Measurements from ENCODE around the gene PTBP3.

DNA sequence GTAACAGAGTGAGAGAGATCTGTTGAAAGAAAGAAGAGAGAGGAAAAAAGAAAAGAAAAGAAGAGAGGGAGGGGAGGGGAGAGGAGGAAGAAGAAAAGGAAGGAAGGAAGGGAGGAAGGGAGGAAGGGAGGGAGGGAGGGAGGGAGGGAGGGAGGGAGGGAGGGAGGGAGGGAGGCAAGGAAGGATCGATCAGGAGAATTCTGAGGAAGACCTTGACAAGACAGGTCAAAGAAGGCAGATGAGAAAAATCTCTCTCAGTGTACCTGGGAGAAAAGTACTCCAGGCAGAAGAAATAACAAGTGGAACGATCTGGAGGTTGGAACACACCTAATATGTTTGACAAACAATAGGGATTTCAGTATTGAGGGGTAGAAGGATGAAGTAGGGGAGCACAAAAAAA lies 93.7 kb downstream of the PTBP3 start:
- TF ChIP-seq, protein P1, sequence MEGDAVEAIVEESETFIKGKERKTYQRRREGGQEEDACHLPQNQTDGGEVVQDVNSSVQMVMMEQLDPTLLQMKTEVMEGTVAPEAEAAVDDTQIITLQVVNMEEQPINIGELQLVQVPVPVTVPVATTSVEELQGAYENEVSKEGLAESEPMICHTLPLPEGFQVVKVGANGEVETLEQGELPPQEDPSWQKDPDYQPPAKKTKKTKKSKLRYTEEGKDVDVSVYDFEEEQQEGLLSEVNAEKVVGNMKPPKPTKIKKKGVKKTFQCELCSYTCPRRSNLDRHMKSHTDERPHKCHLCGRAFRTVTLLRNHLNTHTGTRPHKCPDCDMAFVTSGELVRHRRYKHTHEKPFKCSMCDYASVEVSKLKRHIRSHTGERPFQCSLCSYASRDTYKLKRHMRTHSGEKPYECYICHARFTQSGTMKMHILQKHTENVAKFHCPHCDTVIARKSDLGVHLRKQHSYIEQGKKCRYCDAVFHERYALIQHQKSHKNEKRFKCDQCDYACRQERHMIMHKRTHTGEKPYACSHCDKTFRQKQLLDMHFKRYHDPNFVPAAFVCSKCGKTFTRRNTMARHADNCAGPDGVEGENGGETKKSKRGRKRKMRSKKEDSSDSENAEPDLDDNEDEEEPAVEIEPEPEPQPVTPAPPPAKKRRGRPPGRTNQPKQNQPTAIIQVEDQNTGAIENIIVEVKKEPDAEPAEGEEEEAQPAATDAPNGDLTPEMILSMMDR (IDR thresholded peaks at IDR 0.05) = no peak
- TF ChIP-seq, protein P2, sequence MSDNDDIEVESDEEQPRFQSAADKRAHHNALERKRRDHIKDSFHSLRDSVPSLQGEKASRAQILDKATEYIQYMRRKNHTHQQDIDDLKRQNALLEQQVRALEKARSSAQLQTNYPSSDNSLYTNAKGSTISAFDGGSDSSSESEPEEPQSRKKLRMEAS (CRISPR knock-in tag; IDR thresholded peaks at IDR 0.05) = no peak
- no peak for TF ChIP-seq TEAD4 (CRISPR knock-in tag; IDR thresholded peaks at IDR 0.05)
- TF ChIP-seq, protein P3, sequence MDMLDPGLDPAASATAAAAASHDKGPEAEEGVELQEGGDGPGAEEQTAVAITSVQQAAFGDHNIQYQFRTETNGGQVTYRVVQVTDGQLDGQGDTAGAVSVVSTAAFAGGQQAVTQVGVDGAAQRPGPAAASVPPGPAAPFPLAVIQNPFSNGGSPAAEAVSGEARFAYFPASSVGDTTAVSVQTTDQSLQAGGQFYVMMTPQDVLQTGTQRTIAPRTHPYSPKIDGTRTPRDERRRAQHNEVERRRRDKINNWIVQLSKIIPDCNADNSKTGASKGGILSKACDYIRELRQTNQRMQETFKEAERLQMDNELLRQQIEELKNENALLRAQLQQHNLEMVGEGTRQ (CRISPR knock-in tag; IDR thresholded peaks at IDR 0.05) = no peak
- TF ChIP-seq ETV6 (CRISPR knock-in tag; IDR thresholded peaks at IDR 0.05) = no peak
- TF ChIP-seq ELF4 (CRISPR knock-in tag; IDR thresholded peaks at IDR 0.05; ENCODE audit: low read depth) = no peak
- TF ChIP-seq, protein P4, sequence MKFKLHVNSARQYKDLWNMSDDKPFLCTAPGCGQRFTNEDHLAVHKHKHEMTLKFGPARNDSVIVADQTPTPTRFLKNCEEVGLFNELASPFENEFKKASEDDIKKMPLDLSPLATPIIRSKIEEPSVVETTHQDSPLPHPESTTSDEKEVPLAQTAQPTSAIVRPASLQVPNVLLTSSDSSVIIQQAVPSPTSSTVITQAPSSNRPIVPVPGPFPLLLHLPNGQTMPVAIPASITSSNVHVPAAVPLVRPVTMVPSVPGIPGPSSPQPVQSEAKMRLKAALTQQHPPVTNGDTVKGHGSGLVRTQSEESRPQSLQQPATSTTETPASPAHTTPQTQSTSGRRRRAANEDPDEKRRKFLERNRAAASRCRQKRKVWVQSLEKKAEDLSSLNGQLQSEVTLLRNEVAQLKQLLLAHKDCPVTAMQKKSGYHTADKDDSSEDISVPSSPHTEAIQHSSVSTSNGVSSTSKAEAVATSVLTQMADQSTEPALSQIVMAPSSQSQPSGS (CRISPR knock-in tag; IDR thresholded peaks at IDR 0.05; ENCODE audit: borderline replicate concordance, low read depth) = no peak
- TF ChIP-seq ATF1 (CRISPR knock-in tag; IDR thresholded peaks at IDR 0.05) = no peak
- no peak for TF ChIP-seq NR1H2 (CRISPR knock-in tag; IDR thresholded peaks at IDR 0.05)
- no peak for TF ChIP-seq NR2C2 (CRISPR knock-in tag; IDR thresholded peaks at IDR 0.05)
- TF ChIP-seq ATF3 (CRISPR knock-in tag; conservative IDR thresholded peaks at IDR 0.05) = no peak
